Measurements from ENCODE around the gene ELMO3.

Gene ELMO3

GRCh38 chr16:67163164-67163998, 35.5 kb upstream of the ELMO3 start:
- no peak for DNase-seq (ENCODE audit: extremely low read depth in 1 of 2, low read depth in 1 of 2)

- no peak for DNase-seq (ENCODE audit: extremely low read depth in 1 of 2, low read depth in 1 of 2)
Observed at GRCh38 chr16:67163999-67164558, 34.9 kb upstream of the ELMO3 start.

DNA sequence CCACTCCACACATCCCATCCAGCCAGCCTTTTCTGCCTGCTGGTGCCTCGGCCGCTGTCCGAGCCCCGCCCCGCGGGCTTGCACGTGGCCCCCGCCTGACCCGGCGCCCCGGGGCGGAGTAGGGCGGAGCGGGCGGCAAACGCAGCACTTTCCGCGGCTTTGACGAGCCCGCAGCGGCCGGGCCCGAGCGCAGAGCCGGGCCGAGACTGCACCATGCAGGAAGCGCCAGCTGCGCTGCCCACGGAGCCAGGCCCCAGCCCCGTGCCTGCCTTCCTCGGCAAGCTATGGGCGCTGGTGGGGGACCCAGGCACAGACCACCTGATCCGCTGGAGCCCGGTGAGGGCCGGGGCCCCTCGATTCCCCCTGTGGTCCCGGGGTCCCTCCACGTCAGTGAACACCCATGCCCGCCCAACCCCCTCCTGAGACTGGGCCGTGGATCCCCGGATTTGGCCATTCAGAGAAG, 34.3 kb upstream of the ELMO3 start, which contains the start of gene HSF4:
TSS of gene HSF4 (plus strand) at position 147 of the 463 bp plus-strand sequence. CDS start at position 214, 67 bp downstream.
- DNase-seq (ENCODE audit: extremely low read depth in 1 of 2, low read depth in 1 of 2) = no peak

DNA sequence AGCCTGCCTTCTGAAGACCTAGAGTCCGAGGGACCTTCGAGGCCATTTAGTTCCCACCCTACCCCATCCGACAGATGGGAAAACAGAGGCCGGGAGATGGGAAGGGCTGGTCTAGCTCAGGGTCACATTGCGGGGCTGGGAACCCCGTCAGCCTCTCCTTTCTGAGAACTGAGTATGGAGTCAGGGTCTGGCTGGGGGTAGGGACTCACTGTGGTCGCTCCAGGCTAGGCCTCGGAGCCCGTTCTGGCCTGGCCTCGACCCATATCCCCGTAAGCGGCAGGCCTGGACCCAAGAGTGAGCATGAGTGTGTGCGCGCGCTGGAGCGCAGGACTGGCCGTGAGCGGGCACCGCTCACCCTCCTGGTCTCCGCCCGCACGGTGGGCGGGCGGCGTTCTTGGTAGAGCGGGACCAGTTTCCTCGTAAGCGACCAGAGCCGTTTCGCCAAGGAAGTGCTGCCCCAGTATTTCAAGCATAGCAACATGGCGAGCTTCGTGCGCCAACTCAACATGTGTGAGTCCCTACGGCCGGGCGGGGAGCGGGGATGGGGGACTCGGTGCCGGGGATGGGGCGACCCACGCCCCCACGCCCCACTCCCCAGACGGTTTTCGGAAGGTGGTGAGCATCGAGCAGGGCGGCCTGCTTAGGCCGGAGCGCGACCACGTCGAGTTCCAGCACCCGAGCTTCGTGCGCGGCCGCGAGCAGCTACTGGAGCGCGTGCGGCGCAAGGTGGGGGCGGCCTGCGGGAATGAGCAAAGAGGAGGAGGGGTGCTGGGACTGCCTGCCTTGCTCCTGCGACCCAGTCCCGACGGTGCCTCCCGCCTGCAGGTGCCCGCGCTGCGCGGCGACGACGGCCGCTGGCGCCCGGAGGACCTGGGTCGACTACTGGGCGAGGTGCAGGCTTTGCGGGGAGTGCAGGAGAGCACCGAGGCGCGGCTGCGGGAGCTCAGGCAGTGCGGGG, 33.5 kb upstream of the ELMO3 start:
- DNase-seq (ENCODE audit: extremely low read depth in 1 of 2, low read depth in 1 of 2) = no peak

DNA sequence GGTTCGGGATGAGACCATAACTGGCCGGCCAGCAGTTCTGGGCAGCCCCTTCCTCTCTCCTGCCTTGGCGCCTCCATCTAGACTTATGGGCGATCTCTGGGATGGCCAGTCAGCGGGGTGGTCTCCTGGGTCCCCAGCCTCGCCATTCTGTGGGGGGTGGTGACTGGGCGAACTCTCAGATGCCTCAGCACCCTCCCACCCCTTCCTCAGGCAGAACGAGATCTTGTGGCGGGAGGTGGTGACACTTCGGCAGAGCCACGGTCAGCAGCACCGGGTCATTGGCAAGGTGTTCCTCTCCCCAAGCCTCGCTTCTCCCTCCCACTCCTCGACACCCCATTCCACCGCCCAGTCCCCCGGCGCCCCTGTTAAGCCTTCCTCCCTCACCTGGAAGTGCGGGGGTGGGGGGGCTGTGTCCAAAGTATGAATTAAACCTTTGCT, 32.8 kb upstream of the ELMO3 start:
- no peak for DNase-seq (ENCODE audit: extremely low read depth in 1 of 2, low read depth in 1 of 2)

DNA sequence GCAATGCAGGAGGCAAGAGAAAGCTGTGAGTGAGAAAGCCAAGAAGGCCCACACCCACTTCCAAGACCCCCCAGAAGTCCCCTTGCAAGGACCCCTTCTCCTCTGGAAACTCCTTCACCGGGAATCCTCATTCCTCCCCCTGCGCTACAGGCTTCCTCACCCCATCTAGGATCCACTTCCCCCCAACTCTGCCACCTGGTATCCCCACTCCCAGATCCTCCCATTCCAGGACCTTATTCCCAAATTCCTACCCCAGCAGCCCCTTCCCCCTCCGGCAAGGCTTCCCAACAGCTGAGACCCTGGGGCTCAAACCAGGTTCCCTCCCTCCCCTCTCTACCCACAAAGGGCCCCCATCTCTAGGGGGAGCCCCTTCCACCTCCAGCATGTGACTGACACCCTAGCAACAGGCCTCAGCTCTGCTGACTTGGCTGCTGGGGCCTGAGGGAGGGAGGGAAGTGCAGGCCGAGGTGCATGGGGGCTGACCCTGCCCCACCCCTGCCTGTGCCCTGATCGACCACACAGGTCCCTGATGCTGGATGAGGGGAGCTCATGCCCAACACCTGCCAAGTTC, 32.2 kb upstream of the ELMO3 start:
- DNase-seq (ENCODE audit: extremely low read depth in 1 of 2, low read depth in 1 of 2) = no peak

GRCh38 chr16:67167588-67167987, 31.3 kb upstream of the ELMO3 start:
- no peak for DNase-seq (ENCODE audit: extremely low read depth in 1 of 2, low read depth in 1 of 2)

DNA sequence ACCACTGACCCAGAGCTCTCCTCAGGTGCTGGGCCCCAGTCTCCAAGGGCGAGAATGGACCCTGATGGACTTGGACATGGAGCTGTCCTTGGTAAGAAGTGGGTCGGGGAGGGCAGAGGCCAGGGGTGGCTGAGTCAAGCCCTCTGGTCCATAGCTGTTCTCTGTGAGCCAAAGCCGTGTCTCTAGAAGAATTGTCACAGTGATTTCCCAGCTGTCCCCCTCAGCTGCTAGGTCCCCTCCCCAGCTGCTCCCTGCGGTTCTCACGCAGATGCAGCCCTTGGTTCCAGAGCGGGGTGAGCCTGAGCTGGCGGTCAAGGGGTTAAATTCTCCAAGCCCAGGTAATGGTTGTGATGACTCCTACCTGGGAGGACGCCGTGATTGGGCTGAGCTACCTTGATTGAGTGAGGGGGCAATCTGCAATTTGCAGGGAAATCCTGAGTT, 29.9 kb upstream of the ELMO3 start:
- DNase-seq (ENCODE audit: extremely low read depth in 1 of 2, low read depth in 1 of 2) = no peak

DNA sequence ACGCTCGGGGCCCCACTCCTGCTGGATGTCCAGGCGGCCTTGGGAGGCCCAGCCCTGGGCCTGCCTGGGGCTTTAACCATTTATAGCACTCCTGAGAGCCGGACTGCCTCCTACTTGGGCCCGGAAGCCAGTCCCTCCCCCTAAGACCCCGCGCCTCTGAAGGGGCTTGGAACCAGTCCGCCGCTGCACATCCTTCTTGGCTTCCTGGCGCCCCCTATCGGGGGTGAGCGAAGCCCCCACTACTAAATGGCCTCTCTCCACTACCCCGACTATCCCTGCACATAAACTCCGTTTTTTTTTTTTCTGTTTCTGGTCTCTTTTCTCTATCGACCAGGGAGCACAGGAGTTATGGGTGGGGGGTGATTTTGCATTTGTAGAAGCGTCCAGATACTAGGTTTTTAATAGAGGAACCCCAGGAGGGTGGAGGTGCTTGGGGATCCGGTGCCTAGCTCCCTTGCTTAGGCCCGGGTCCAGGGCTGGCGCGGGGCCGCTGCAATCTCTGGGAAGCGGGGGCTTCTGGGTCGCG, 29.2 kb upstream of the ELMO3 start:
- DNase-seq (ENCODE audit: extremely low read depth in 1 of 2, low read depth in 1 of 2) = no peak

- DNase-seq (ENCODE audit: extremely low read depth in 1 of 2, low read depth in 1 of 2) = peak in 1 of 2 donors; percentile 57
Observed at GRCh38 chr16:67170168-67170948, 28.6 kb upstream of the ELMO3 start, which contains the start of gene NOL3. TSS of gene NOL3 (plus strand) at chr16:67170538.

DNA sequence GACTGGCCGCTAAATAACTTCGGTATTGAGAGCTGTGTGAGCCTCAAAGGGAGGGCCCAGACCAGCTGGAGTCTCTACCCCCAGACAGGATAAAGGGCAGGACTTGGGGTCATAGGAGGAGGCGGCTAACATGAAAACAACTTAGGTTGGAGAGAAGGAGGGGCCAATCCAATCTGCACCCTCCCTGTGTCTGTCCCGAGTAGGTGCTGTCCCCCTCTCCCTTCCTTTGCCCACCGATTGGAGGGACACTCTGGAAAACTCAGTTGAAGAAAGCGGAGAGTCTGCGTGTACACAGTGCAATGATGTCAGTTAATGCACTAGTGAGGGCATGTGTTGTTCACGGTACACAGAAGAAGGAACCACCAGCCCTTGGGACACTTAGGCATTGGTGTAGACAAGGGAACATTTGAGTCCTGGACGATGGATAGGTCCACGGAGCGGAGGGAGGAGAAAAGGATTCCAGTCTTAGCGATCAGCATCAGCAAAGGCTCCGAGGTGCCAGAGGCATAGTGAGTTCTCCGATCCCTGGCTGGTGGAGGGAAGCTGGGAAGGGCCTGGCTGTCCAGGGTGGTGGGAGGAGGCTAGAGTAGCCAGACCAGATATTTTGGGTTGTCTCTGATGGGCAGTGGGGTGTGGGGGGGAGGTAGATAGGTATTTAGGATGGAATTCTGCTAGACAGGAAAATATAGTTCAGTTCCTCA, 27.8 kb upstream of the ELMO3 start:
- no peak for DNase-seq (ENCODE audit: extremely low read depth in 1 of 2, low read depth in 1 of 2)

GRCh38 chr16:67173323-67173722, 25.6 kb upstream of the ELMO3 start:
- no peak for DNase-seq (ENCODE audit: extremely low read depth in 1 of 2, low read depth in 1 of 2)

DNA sequence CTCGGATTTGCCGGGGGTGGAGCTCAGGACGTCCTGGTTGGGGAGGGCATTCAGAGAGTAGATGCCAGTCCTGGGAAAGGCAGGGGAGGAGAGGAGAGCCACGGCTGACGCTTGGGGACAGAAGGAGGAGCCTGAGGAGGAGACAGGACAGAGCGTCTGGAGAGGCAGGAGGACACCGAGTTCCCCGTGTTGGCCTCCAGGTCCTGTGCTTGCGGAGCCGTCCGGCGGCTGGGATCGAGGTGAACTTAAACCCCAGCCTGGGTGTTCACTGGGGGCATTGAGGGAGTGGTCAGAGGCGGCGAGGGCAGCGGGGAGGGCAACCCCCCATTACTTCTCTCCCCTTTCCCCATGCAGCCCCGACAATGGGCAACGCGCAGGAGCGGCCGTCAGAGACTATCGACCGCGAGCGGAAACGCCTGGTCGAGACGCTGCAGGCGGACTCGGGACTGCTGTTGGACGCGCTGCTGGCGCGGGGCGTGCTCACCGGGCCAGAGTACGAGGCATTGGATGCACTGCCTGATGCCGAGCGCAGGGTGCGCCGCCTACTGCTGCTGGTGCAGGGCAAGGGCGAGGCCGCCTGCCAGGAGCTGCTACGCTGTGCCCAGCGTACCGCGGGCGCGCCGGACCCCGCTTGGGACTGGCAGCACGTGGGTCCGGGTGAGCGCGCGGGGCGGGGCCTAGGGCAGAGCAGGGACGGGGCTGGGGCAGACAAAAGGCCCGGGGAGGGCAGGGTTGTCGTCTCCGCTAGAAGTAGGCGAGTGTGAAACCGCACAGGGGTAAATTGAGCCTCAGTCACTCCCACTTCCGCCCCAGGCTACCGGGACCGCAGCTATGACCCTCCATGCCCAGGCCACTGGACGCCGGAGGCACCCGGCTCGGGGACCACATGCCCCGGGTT, 24.9 kb upstream of the ELMO3 start:
- peak in 1 of 2 donors; percentile 51 for DNase-seq (ENCODE audit: extremely low read depth in 1 of 2, low read depth in 1 of 2)

DNA sequence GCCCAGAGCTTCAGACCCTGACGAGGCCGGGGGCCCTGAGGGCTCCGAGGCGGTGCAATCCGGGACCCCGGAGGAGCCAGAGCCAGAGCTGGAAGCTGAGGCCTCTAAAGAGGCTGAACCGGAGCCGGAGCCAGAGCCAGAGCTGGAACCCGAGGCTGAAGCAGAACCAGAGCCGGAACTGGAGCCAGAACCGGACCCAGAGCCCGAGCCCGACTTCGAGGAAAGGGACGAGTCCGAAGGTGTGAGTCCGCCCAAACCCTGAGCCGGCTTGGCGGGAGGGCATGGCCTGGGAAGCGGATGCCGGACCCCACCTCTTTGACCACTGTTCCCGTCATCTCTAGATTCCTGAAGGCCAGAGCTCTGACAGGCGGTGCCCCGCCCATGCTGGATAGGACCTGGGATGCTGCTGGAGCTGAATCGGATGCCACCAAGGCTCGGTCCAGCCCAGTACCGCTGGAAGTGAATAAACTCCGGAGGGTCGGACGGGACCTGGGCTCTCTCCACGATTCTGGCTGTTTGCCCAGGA, 24.2 kb upstream of the ELMO3 start:
- no peak for DNase-seq (ENCODE audit: extremely low read depth in 1 of 2, low read depth in 1 of 2)

DNA sequence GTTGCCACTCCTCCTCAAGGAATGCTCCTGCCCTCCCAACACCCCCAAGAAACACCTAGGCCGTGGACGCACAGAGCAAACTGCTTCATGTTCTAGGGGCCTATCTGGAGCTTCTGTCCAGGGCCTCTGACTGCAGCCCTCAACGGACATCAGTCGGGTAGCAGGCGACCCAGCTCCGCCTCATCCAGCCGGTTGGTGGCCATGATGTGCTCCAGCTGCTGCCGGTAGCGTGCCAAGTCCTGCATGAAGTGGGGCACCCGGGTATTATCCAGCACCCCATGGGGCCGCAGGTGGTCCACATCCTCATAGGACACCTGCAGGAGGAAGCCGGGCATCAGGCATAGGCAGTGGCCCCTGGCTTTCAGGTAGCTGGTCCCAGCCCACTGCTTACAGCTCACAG, 22.3 kb upstream of the ELMO3 start:
- DNase-seq (ENCODE audit: extremely low read depth in 1 of 2, low read depth in 1 of 2) = no peak

DNA sequence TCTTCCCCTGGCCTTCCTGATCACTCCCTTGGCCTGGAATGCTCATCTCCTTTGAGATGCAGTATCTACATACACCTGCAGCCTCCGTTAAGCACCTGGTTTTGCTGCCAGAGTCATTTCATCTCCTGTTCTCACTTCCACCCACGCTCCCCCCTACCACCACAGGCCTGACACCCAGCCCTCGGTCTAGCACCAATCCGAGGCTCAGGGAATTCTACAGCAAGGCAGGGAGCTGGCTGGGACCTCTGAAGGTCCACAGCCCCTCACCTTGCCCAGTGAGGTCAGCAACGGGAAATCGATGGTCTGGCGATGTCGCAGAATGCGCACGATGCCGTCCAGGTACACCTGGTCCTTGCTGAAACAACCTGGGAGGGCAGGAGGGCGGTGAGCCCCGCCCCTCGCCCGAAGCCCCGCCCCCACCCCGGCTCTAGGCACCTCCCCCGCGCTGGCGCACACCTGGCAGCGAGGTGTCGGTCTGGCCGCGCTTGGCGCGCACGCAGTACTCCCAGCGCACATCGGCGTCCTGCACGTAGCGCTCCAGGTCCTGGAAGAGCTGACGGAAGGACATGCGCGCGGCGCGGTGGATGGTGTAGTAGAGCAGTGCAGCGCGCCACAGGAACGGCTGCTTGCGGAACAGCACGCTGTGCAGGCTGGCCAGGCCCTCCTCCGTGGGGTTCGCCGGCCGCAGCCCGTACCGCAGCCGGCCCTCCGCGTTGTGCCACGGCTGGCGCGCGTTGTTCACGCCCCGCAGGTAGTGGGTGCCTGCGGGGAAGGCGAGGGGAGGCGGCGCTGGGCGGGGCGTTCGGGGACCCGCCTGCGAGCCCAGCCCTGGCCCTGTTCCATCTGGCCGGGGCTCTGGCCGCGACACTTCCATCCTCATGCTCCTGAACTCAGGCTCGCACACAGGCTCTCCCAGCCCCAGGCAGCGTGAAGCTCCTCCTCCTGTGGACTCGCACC, 20.9 kb upstream of the ELMO3 start:
- no peak for DNase-seq (ENCODE audit: extremely low read depth in 1 of 2, low read depth in 1 of 2)
